Right renal cortex interstitium (tissue), 3 donors: ENCODE data around the gene TIMP2. TPM values are rescaled to one million over a fixed set of nuclear protein-coding genes. Genes with fewer than 3 reads are reported as not detected.
"Not testable (repeated sequence)": the region's sequence is repeated elsewhere in the genome, so short reads cannot be mapped to it uniquely, and the experiment has no call there.

Source experiments
- DNase-seq, 3 donors: peaks; one replicate each; pipeline ENCODE4 v3.0.0-alpha.2; 2013; ENCODE audit warnings: low read depth in 3 of 3, low spot score in 2 of 3
- polyA plus RNA-seq, 3 donors: library from polyadenylated mRNA; unstranded; fragments of 120-200 nt; gene quantifications; one replicate each; pipeline ENCODE4 v1.2.1, GENCODE V29; 2013; ENCODE audit not compliant: insufficient read length in 3 of 3

TIMP2 gene
- polyA plus RNA-seq, 3 donors: 143 to 162 (median 143) TPM

GRCh38 chr17:78910497-78911284 is 14.5 kb downstream of the TIMP2 start:
- DNase-seq: no peak

- DNase-seq: no peak
These were observed 16.8 kb downstream of the TIMP2 start for GRCh38 chr17:78908426-78908825.

- DNase-seq: no peak
These were observed 19.6 kb downstream of the TIMP2 start for GRCh38 chr17:78905541-78905940.

- no peak for DNase-seq
These were observed 20.1 kb downstream of the TIMP2 start for GRCh38 chr17:78905116-78905515.

GRCh38 chr17:78904371-78904770 is 20.8 kb downstream of the TIMP2 start:
- DNase-seq: no peak

- DNase-seq: peak in 1 of 3 donors; percentile 79
These were observed 21.9 kb downstream of the TIMP2 start, which contains the start of gene CEP295NL for GRCh38 chr17:78903101-78903779. CEP295NL (minus strand) TSS chr17:78903201; CDS start chr17:78901828, 1,373 bp downstream.

GRCh38 chr17:78902231-78902630 is 23.0 kb downstream of the TIMP2 start:
- DNase-seq: not testable (repeated sequence)

- DNase-seq: no peak
These were observed 23.4 kb downstream of the TIMP2 start for GRCh38 chr17:78901806-78902205.

GRCh38 chr17:78900816-78901215 is 24.4 kb downstream of the TIMP2 start:
- no peak for DNase-seq

- no peak for DNase-seq
These were observed 25.6 kb downstream of the TIMP2 start for GRCh38 chr17:78899361-78900260.

GRCh38 chr17:78898947-78899346 is 26.2 kb downstream of the TIMP2 start:
- DNase-seq: no peak

- no peak for DNase-seq
These were observed 26.9 kb downstream of the TIMP2 start for GRCh38 chr17:78898075-78898836.

- DNase-seq: no peak
These were observed 27.5 kb downstream of the TIMP2 start for GRCh38 chr17:78897664-78898047.

- DNase-seq: no peak
These were observed 28.1 kb downstream of the TIMP2 start for GRCh38 chr17:78896834-78897663.

- no peak for DNase-seq
These were observed 28.9 kb downstream of the TIMP2 start for GRCh38 chr17:78896091-78896833.

GRCh38 chr17:78895322-78895721 is 29.9 kb downstream of the TIMP2 start:
- DNase-seq: no peak

- DNase-seq: no peak
These were observed 31.5 kb downstream of the TIMP2 start for GRCh38 chr17:78893684-78894083.

- DNase-seq: no peak
These were observed 32.2 kb downstream of the TIMP2 start for GRCh38 chr17:78892936-78893379.

- no peak for DNase-seq
These were observed 32.7 kb downstream of the TIMP2 start for GRCh38 chr17:78892520-78892919.
